GM19324 (cell line): ENCODE results near the gene C4BPB.

Experiments
- ATAC-seq: cut with Tn5 transposase; IDR thresholded peaks from one replicate; pipeline ENCODE4 v1.9.1; 2021; ENCODE audit warnings: mild to moderate bottlenecking, moderate library complexity; ENCODE audit not compliant: unreplicated experiment, low FRiP score

Gene C4BPB

GRCh38 chr1:207081088-207081487 lies 7.6 kb upstream of the C4BPB start:
- ATAC-seq, result no peak

GRCh38 chr1:207081806-207082205 lies 6.9 kb upstream of the C4BPB start:
- no peak for ATAC-seq

- no peak for ATAC-seq
These were observed 4.4 kb upstream of the C4BPB start for GRCh38 chr1:207084232-207084631.

GRCh38 chr1:207084701-207085180 lies 3.9 kb upstream of the C4BPB start:
- ATAC-seq, result no peak

GRCh38 chr1:207085887-207086286 lies 2.8 kb upstream of the C4BPB start:
- no peak for ATAC-seq

GRCh38 chr1:207088161-207088560 lies 499 bp upstream of the C4BPB start:
- no peak for ATAC-seq

- no peak for ATAC-seq
These were observed 1.1 kb downstream of the C4BPB start for GRCh38 chr1:207089627-207090355.

GRCh38 chr1:207091200-207091908 lies 2.7 kb downstream of the C4BPB start:
- no peak for ATAC-seq

- ATAC-seq, result no peak
These were observed 5.3 kb downstream of the C4BPB start for GRCh38 chr1:207093944-207094343.

GRCh38 chr1:207097871-207098324 lies 9.2 kb downstream of the C4BPB start:
- no peak for ATAC-seq

GRCh38 chr1:207101720-207102119 lies 13.1 kb downstream of the C4BPB start:
- ATAC-seq, result no peak

GRCh38 chr1:207102146-207102545 lies 13.5 kb downstream of the C4BPB start:
- ATAC-seq, result no peak

GRCh38 chr1:207102659-207103058 lies 14.0 kb downstream of the C4BPB start:
- ATAC-seq, result no peak

- no peak for ATAC-seq
These were observed 15.3 kb downstream of the C4BPB start, which contains the start of gene C4BPA for GRCh38 chr1:207103892-207104373. Gene C4BPA (plus strand): TSS chr1:207104233. CDS start chr1:207113026, 8,793 bp downstream.

- no peak for ATAC-seq
These were observed 20.3 kb downstream of the C4BPB start for GRCh38 chr1:207109004-207109403.

GRCh38 chr1:207112616-207113296 lies 24.1 kb downstream of the C4BPB start:
- no peak for ATAC-seq

GRCh38 chr1:207115269-207115668 lies 26.6 kb downstream of the C4BPB start:
- ATAC-seq, result no peak

GRCh38 chr1:207124389-207124788 lies 35.7 kb downstream of the C4BPB start:
- ATAC-seq, result no peak

- ATAC-seq, result no peak
These were observed 39.8 kb downstream of the C4BPB start for GRCh38 chr1:207128336-207128921.

- no peak for ATAC-seq
These were observed 40.4 kb downstream of the C4BPB start for GRCh38 chr1:207129053-207129452.
